GM12878 (cell line): ENCODE results near the gene RIN1. TPM values are rescaled to one million over a fixed set of nuclear protein-coding genes. Genes with fewer than 3 reads are reported as not detected.

Source experiments
- ATAC-seq: fragments of 200-7000 bp; cut with Tn5 transposase; 3 replicates; pipeline ENCODE4 v1.9.1; 2020; ENCODE audit warnings: mild to moderate bottlenecking, moderate library complexity
- BruUV-seq: library from RNA; stranded (reverse); fragments of 400-500 nt; replicated peaks from 2 replicates; lab custom pipeline; 2021; lab: Mats Ljungman, UMichigan
- CTCF ChIA-PET: fragments of 300-600 bp; sonication (Branson Sonifier 250); formaldehyde crosslinking; extraction: SDS; loops from one replicate; lab custom pipeline; 2021; ENCODE audit warnings: inconsistent platforms; lab: Yijun Ruan, JAX
- POLR2A ChIA-PET: fragments of 350-600 bp; formaldehyde crosslinking; extraction: SDS; loops from one replicate; lab custom pipeline; 2021; ENCODE audit warnings: inconsistent platforms; lab: Charles Lee
- RAD21 ChIA-PET: fragments of 300-600 bp; sonication (Branson Sonifier 250); formaldehyde crosslinking; loops from one replicate; lab custom pipeline; 2023; ENCODE audit warnings: antibody characterized with exemption; ENCODE audit not compliant: unreplicated experiment; lab: Charles Lee
- SMC1A ChIA-PET: fragments of 300-600 bp; sonication (Branson Sonifier 250); formaldehyde crosslinking; loops from one replicate; lab custom pipeline; 2023; ENCODE audit not compliant: unreplicated experiment, uncharacterized antibody; lab: Charles Lee
- DNase-seq: peaks from one replicate; pipeline ENCODE4 v3.0.0-alpha.2; 2011; ENCODE audit warnings: low read depth, low spot score
- FAIRE-seq: peaks from 3 replicates; lab custom pipeline; 2011; peaks lifted over from hg19 to GRCh38; lab: Jason Lieb, UNC
- H2AFZ ChIP-seq: 2 replicates; pipeline ENCODE4 v1.6.0; 2011; ENCODE audit warnings: low read depth, low read length, control low read depth; ENCODE audit not compliant: control insufficient read depth
- H3K27ac ChIP-seq: 2 replicates; pipeline ENCODE4 v1.5.1; 2011; ENCODE audit warnings: control low read depth; ENCODE audit not compliant: control insufficient read depth, insufficient read depth
- H3K27me3 ChIP-seq, 2 experiments: replicated peaks in 1 of 2; 2 replicates each; pipeline versions ENCODE4 v1.6.0 to v1.6.1; 2011; ENCODE audit warnings: low read length in 1 of 2; ENCODE audit not compliant: control insufficient read depth in 2 of 2, insufficient read depth in 2 of 2
- H3K36me3 ChIP-seq, 2 experiments: 2 replicates each; pipeline ENCODE4 v1.5.1; 2011; ENCODE audit warnings: low read length in 1 of 2; ENCODE audit not compliant: control insufficient read depth in 2 of 2, insufficient read depth in 2 of 2
- H3K4me1 ChIP-seq: 2 replicates; pipeline ENCODE4 v1.6.1; 2011; ENCODE audit warnings: mild to moderate bottlenecking, low read length, moderate library complexity, mixed read lengths; ENCODE audit not compliant: control insufficient read depth, insufficient read depth
- H3K4me2 ChIP-seq: 2 replicates; pipeline ENCODE4 v1.6.0; 2011; ENCODE audit warnings: control low read depth; ENCODE audit not compliant: control insufficient read depth, insufficient read depth
- H3K4me3 ChIP-seq: fragments of 200-600 bp; sonication (generic); 2 replicates; pipeline ENCODE4 v1.5.1; 2016
- H3K79me2 ChIP-seq: 2 replicates; pipeline ENCODE4 v1.6.0; 2011; ENCODE audit warnings: low read length; ENCODE audit not compliant: control insufficient read depth, insufficient read depth
- H3K9ac ChIP-seq: 2 replicates; pipeline ENCODE4 v1.8.0; 2011; ENCODE audit warnings: low read length, control low read depth, mixed read lengths; ENCODE audit not compliant: control insufficient read depth, insufficient read depth
- H3K9me3 ChIP-seq: replicated peaks from 3 replicates; pipeline ENCODE4 v1.5.1; 2011; ENCODE audit warnings: mild to moderate bottlenecking, low read length; ENCODE audit not compliant: control insufficient read depth, insufficient read depth
- H4K20me1 ChIP-seq: 2 replicates; pipeline ENCODE4 v1.6.0; 2011; ENCODE audit not compliant: control insufficient read depth, insufficient read depth
- ATF7 ChIP-seq: fragments of 450-650 bp; IDR thresholded peaks from 2 replicates; pipeline ENCODE4 v1.6.1; 2016; ENCODE audit warnings: low read depth, mild to moderate bottlenecking
- BCL3 ChIP-seq: IDR thresholded peaks from 2 replicates; pipeline ENCODE4 v1.6.1; 2011; ENCODE audit warnings: borderline replicate concordance, low read depth, mild to moderate bottlenecking, moderate library complexity, low read length; ENCODE audit not compliant: insufficient read depth, poor library complexity, severe bottlenecking
- ESRRA ChIP-seq: IDR thresholded peaks from 2 replicates; pipeline ENCODE4 v1.6.1; 2012; ENCODE audit warnings: mild to moderate bottlenecking, low read length, improper control_type of control experiment
- ETV6 ChIP-seq, 2 experiments: fragments of 450-650 bp in 1 of 2; IDR thresholded peaks in 1 of 2; conservative IDR thresholded peaks in 1 of 2; 2 replicates each; pipeline ENCODE4 v1.6.1; 2014; ENCODE audit warnings: antibody characterized with exemption in 1 of 2, borderline replicate concordance in 1 of 2, low read depth in 1 of 2, mild to moderate bottlenecking in 1 of 2, moderate library complexity in 1 of 2
- FOXM1 ChIP-seq: IDR thresholded peaks from 2 replicates; pipeline ENCODE4 v1.6.1; 2012; ENCODE audit warnings: low read depth, mild to moderate bottlenecking, inconsistent platforms, low read length, moderate library complexity
- JUNB ChIP-seq: IDR thresholded peaks from 2 replicates; pipeline ENCODE4 v1.6.1; 2016; ENCODE audit warnings: antibody characterized with exemption, mild to moderate bottlenecking
- MEF2B ChIP-seq: fragments of 450-650 bp; IDR thresholded peaks from 2 replicates; pipeline ENCODE4 v1.6.1; 2018; ENCODE audit warnings: mild to moderate bottlenecking, moderate library complexity; ENCODE audit not compliant: partially characterized antibody, poor library complexity, severe bottlenecking
- MXI1 ChIP-seq: fragments of 150-350 bp; IDR thresholded peaks from 2 replicates; pipeline ENCODE4 v1.6.1; 2011; ENCODE audit warnings: low read depth, mild to moderate bottlenecking, inconsistent platforms, low read length, improper control_type of control experiment
- PBX3 ChIP-seq: IDR thresholded peaks from 2 replicates; pipeline ENCODE4 v1.6.1; 2011; ENCODE audit warnings: mild to moderate bottlenecking, low read depth, low read length, moderate library complexity; ENCODE audit not compliant: insufficient replicate concordance
- PKNOX1 ChIP-seq: fragments of 450-650 bp; IDR thresholded peaks from 2 replicates; pipeline ENCODE4 v1.6.1; 2016; ENCODE audit warnings: mild to moderate bottlenecking
- RFX5 ChIP-seq: IDR thresholded peaks from 2 replicates; pipeline ENCODE4 v1.6.1; 2011; ENCODE audit warnings: low read depth, low read length, improper control_type of control experiment
- SMARCA5 ChIP-seq: fragments of 450-650 bp; IDR thresholded peaks from 2 replicates; pipeline ENCODE4 v1.6.1; 2017; ENCODE audit warnings: mild to moderate bottlenecking
- SREBF2 ChIP-seq: IDR thresholded peaks from 2 replicates; pipeline ENCODE4 v1.6.1; 2012; ENCODE audit warnings: mild to moderate bottlenecking, low read length
- ZNF687 ChIP-seq: fragments of 450-650 bp; IDR thresholded peaks from 2 replicates; pipeline ENCODE4 v1.6.1; 2017; ENCODE audit warnings: mild to moderate bottlenecking, moderate library complexity
- WGBS: methylation state at CpG from one replicate; pipeline ENCODE4 v1.1.6; 2016; ENCODE audit warnings: low lambda C conversion rate; ENCODE audit not compliant: insufficient replicate concordance, insufficient coverage; ENCODE audit errors: missing lambda C conversion rate; 5-methylcytosine and 5-hydroxymethylcytosine counted together
- in situ Hi-C: fragments of 300-500 bp; cut with MboI; formaldehyde crosslinking; loops from 9 replicates; pipeline ENCODE4 v1.14.3; 2018; ENCODE audit warnings: mixed read lengths
- intact Hi-C: fragments of 100-400 bp; cut with micrococcal nuclease; formaldehyde crosslinking; loops from one replicate; pipeline ENCODE4 v1.14.2; 2022; ENCODE audit not compliant: unreplicated experiment
- polyA plus RNA-seq, 11 experiments: library from polyadenylated mRNA; depleted of rRNA in 4 of 11; unstranded in 6 of 11; stranded (reverse) in 5 of 11; fragments of >200 nt; fragmentation: Nextera tagmentation in 4 of 11; fragmentation: Illumina TruSeq in 1 of 11; extraction: Ambion mirVana in 4 of 11; extraction: Trizol in 1 of 11; gene quantifications; 1 replicate in 1 of 11; 2 replicates in 10 of 11; pipeline versions ENCODE4 v1.2.1 to v1.2.3, GENCODE V29; 2011 to 2016; ENCODE audit warnings: inconsistent platforms in 2 of 11, missing spikeins in 2 of 11, low read depth in 1 of 11
- total RNA-seq, 4 experiments: library from RNA; depleted of rRNA in 3 of 4; stranded (reverse); fragments of >200 nt in 3 of 4; fragmentation: Illumina TruSeq in 1 of 4; extraction: Trizol in 1 of 4; gene quantifications; 2 replicates each; pipeline versions ENCODE4 v1.2.1 to v1.2.3, GENCODE V29; 2013 to 2021

RIN1 gene
- total and polyA plus RNA-seq, 10 of the 15 experiments (the other 5 are each of a cell fraction or from before 2014, with no cell fraction given): 0.04 to 0.69 (median 0.22) TPM; not detected in 1

- Histone ChIP-seq H2AFZ (no peak overlapping the region), H3K27me3 (no peaks in the 10 kb centered on the region), H3K9me3 (no peaks in the 10 kb centered on the region), H3K4me3 (no peak overlapping the region), H3K4me2 (no peak overlapping the region), H3K36me3 (peaks cover 0 to 6% of the 10 kb centered on the region in 2 experiments; a peak in 3 of 4 replicates), H3K9ac (no peak overlapping the region), H3K27ac (no peak overlapping the region), H3K4me1 (peaks cover 21% of the 10 kb centered on the region), H4K20me1 (no peaks in the 10 kb centered on the region), H3K79me2 (no peaks in the 10 kb centered on the region)
- no TSS peak for BruUV-seq
- TF ChIP-seq JUNB: no peak
- TF ChIP-seq MEF2B: peak; percentile 14
- no peak for TF ChIP-seq PBX3
- no peak for TF ChIP-seq ETV6 (conservative IDR thresholded peaks at IDR 0.05 in 1 of 2, IDR thresholded peaks at IDR 0.05 in 1 of 2; ENCODE audit: borderline replicate concordance in 1 of 2, low read depth in 1 of 2)
- no peak for TF ChIP-seq ESRRA
- no peak for TF ChIP-seq FOXM1
- no peak for TF ChIP-seq RFX5
- TF ChIP-seq ATF7: no peak
- no peak for TF ChIP-seq SREBF2
- TF ChIP-seq SMARCA5: peak; percentile 50; the same call in 1 of the 2 replicates
- no peak for TF ChIP-seq BCL3
- no peak for TF ChIP-seq MXI1
- no peak for TF ChIP-seq PKNOX1
- TF ChIP-seq ZNF687: no peak
- 61% methylated on average over 38 of the region's 42 CpGs for WGBS
- ATAC-seq: peak; percentile 3; the same call in 2 of the 3 replicates
- ChIA-PET POLR2A (interaction anchor here (1.2 to 2.3 kb wide), 3 partner anchors 11 to 46 kb away, joined by 5 to 16 read pairs (median 15); partner anchors contain the start of genes BRMS1 and YIF1A), SMC1A (interaction anchor here (0.8 to 2.2 kb wide), 4 partner anchors 9 to 52 kb away, joined by 3 to 16 read pairs (median 6); no protein-coding TSS in a partner anchor), CTCF (interaction anchor here (0.7 to 2.6 kb wide), 7 partner anchors 11 to 112 kb away, joined by 3 to 50 read pairs (median 4); no protein-coding TSS in a partner anchor), RAD21 (interaction anchor here (0.8 to 3.6 kb wide), 7 partner anchors 10 to 76 kb away, joined by 3 to 49 read pairs (median 4); partner anchors contain the start of genes B4GAT1 and YIF1A)
- in situ Hi-C loops: no loop called here
- DNase-seq: no peak
- intact Hi-C loops: no loop called here
- FAIRE-seq: no peak
Measured at GRCh38 chr11:66334605-66335442, 1.4 kb downstream of the RIN1 start.
